Vagina (tissue), 2 donors: Measurements from ENCODE around the gene AZU1.

Experiments
- CTCF ChIP-seq, 3 experiments: fragments of 450-650 bp in 2 of 3; fragments of 200-600 bp in 1 of 3; sonication (generic) in 1 of 3; IDR thresholded peaks; one replicate each; pipeline ENCODE4 v1.5.1; 2017 to 2019; ENCODE audit warnings: antibody characterized with exemption in 3 of 3, mild to moderate bottlenecking in 2 of 3, moderate library complexity in 2 of 3
- POLR2A ChIP-seq, 2 donors: fragments of 450-650 bp; IDR thresholded peaks; one replicate each; pipeline ENCODE4 v1.6.1; 2017; ENCODE audit warnings: antibody characterized with exemption in 2 of 2, mild to moderate bottlenecking in 2 of 2, moderate library complexity in 2 of 2

- TF ChIP-seq CTCF (IDR thresholded peaks at IDR 0.05) (no peak), POLR2A (IDR thresholded peaks at IDR 0.05) (no peak)
Observed at GRCh38 chr19:843180-843835, 15.7 kb downstream of the AZU1 start.
